HepG2 (cell line): ENCODE results near the gene FGF1. TPM values are rescaled to one million over a fixed set of nuclear protein-coding genes. Genes with fewer than 3 reads are reported as not detected.

Experiments
- ARHGAP35 ChIP-seq: sonication (generic); formaldehyde crosslinking; IDR thresholded peaks from 2 replicates; pipeline ENCODE4 v1.9.0; 2022; ENCODE audit warnings: mild to moderate bottlenecking, inconsistent platforms, moderate library complexity, missing genetic modification reagents, borderline replicate concordance
- ARID3A ChIP-seq: IDR thresholded peaks from 2 replicates; pipeline ENCODE4 v1.6.1; 2012; ENCODE audit warnings: low read depth, low read length, improper control_type of control experiment
- ARNT2 ChIP-seq: sonication (generic); formaldehyde crosslinking; IDR thresholded peaks from 2 replicates; pipeline ENCODE4 v1.8.0; 2022; ENCODE audit warnings: mild to moderate bottlenecking, low read depth, missing genetic modification reagents, moderate library complexity
- CBFB ChIP-seq: sonication (generic); formaldehyde crosslinking; IDR thresholded peaks from 2 replicates; pipeline ENCODE4 v1.4.0; 2020; ENCODE audit warnings: missing genetic modification reagents
- CBX5 ChIP-seq: sonication (generic); formaldehyde crosslinking; IDR thresholded peaks from 2 replicates; pipeline ENCODE4 v1.4.0; 2020; ENCODE audit warnings: missing genetic modification reagents, borderline replicate concordance
- CCAR2 ChIP-seq: fragments of 200-400 bp; formaldehyde crosslinking; optimal IDR thresholded peaks from 2 replicates; pipeline ENCODE3; 2018; ENCODE audit warnings: low read depth, mild to moderate bottlenecking, low read length, moderate library complexity
- CEBPG ChIP-seq: IDR thresholded peaks from 2 replicates; pipeline ENCODE4 v1.6.1; 2016
- DPF2 ChIP-seq: sonication (generic); formaldehyde crosslinking; IDR thresholded peaks from 2 replicates; pipeline ENCODE4 v1.4.0; 2020; ENCODE audit warnings: mild to moderate bottlenecking, low read depth, missing genetic modification reagents, borderline replicate concordance
- EP300 ChIP-seq, 3 experiments: sonication (generic) in 1 of 3; formaldehyde crosslinking in 1 of 3; IDR thresholded peaks; 2 replicates each; pipeline versions ENCODE4 v1.5.1 to v1.6.1; 2011 to 2020; ENCODE audit warnings: low read depth in 2 of 3, low read length in 2 of 3, borderline replicate concordance in 1 of 3, improper control_type of control experiment in 1 of 3, mild to moderate bottlenecking in 1 of 3, missing genetic modification reagents in 1 of 3, moderate library complexity in 1 of 3
- GATAD1 ChIP-seq: IDR thresholded peaks from 2 replicates; pipeline ENCODE4 v1.6.1; 2016; ENCODE audit warnings: missing genetic modification reagents, missing compliant biosample characterization
- HMG20B ChIP-seq: conservative IDR thresholded peaks from 2 replicates; pipeline ENCODE4 v1.6.1; 2016; ENCODE audit warnings: missing genetic modification reagents, missing compliant biosample characterization
- HNRNPH1 ChIP-seq: fragments of 200-400 bp; formaldehyde crosslinking; optimal IDR thresholded peaks from 2 replicates; pipeline ENCODE3; 2017; ENCODE audit warnings: mild to moderate bottlenecking, low read depth, low read length
- KLF11 ChIP-seq: IDR thresholded peaks from 2 replicates; pipeline ENCODE4 v1.6.1; 2016; ENCODE audit warnings: missing compliant biosample characterization
- KMT2B ChIP-seq: IDR thresholded peaks from 2 replicates; pipeline ENCODE4 v1.6.1; 2016; ENCODE audit warnings: missing genetic modification reagents, missing compliant biosample characterization
- MED1 ChIP-seq: sonication (generic); formaldehyde crosslinking; IDR thresholded peaks from 2 replicates; pipeline ENCODE4 v1.4.0; 2020; ENCODE audit warnings: missing genetic modification reagents
- MEF2D ChIP-seq: sonication (generic); formaldehyde crosslinking; IDR thresholded peaks from 2 replicates; pipeline ENCODE4 v1.5.1; 2020; ENCODE audit warnings: mild to moderate bottlenecking, missing genetic modification reagents
- NCOA1 ChIP-seq: sonication (generic); formaldehyde crosslinking; IDR thresholded peaks from 2 replicates; pipeline ENCODE4 v1.9.0; 2021; ENCODE audit warnings: missing genetic modification reagents
- NFE2L1 ChIP-seq: sonication (generic); formaldehyde crosslinking; IDR thresholded peaks from 2 replicates; pipeline ENCODE4 v1.4.0; 2020; ENCODE audit warnings: missing genetic modification reagents, mild to moderate bottlenecking, borderline replicate concordance
- PHF5A ChIP-seq: IDR thresholded peaks from one replicate; pipeline ENCODE4 v1.6.1; 2018; ENCODE audit warnings: low read depth, missing genetic modification reagents; ENCODE audit not compliant: unreplicated experiment
- POLR2A ChIP-seq, 2 experiments: IDR thresholded peaks; 2 replicates each; pipeline ENCODE4 v1.6.1; 2011; ENCODE audit warnings: low read depth in 2 of 2, low read length in 2 of 2, mild to moderate bottlenecking in 1 of 2, moderate library complexity in 1 of 2; ENCODE audit not compliant: insufficient read depth in 1 of 2
- REPIN1 ChIP-seq: sonication (generic); formaldehyde crosslinking; IDR thresholded peaks from 2 replicates; pipeline ENCODE4 v1.8.0; 2022; ENCODE audit warnings: missing genetic modification reagents, low read depth, mild to moderate bottlenecking, borderline replicate concordance
- SOX6 ChIP-seq, 2 experiments: fragments of 450-650 bp in 1 of 2; sonication (generic) in 1 of 2; formaldehyde crosslinking in 1 of 2; IDR thresholded peaks; 2 replicates each; pipeline versions ENCODE4 v1.4.0 to v1.6.1; 2017 to 2020; ENCODE audit warnings: antibody characterized with exemption in 1 of 2, mild to moderate bottlenecking in 1 of 2, missing genetic modification reagents in 1 of 2
- TEAD3 ChIP-seq: optimal IDR thresholded peaks from 2 replicates; pipeline ENCODE3; 2016; ENCODE audit warnings: borderline replicate concordance
- ZFP82 ChIP-seq: sonication (generic); formaldehyde crosslinking; IDR thresholded peaks from 2 replicates; pipeline ENCODE4 v1.5.1; 2020; ENCODE audit warnings: mild to moderate bottlenecking, missing genetic modification reagents, borderline replicate concordance
- ZNF230 ChIP-seq: sonication (generic); formaldehyde crosslinking; IDR thresholded peaks from 2 replicates; pipeline ENCODE4 v1.4.0; 2020; ENCODE audit warnings: mild to moderate bottlenecking, missing genetic modification reagents
- ZNF343 ChIP-seq: sonication (generic); formaldehyde crosslinking; IDR thresholded peaks from 2 replicates; pipeline ENCODE4 v1.4.0; 2020; ENCODE audit warnings: mild to moderate bottlenecking, missing genetic modification reagents
- ZNF589 ChIP-seq: sonication (generic); formaldehyde crosslinking; conservative IDR thresholded peaks from 2 replicates; pipeline ENCODE4 v1.8.0; 2022; ENCODE audit warnings: mild to moderate bottlenecking, moderate library complexity, missing genetic modification reagents
- ZNF605 ChIP-seq: sonication (generic); formaldehyde crosslinking; IDR thresholded peaks from 2 replicates; pipeline ENCODE4 v1.8.0; 2022; ENCODE audit warnings: mild to moderate bottlenecking, missing genetic modification reagents
- ZNF747 ChIP-seq: sonication (generic); formaldehyde crosslinking; IDR thresholded peaks from 2 replicates; pipeline ENCODE4 v1.8.1; 2023; ENCODE audit warnings: missing genetic modification reagents, mild to moderate bottlenecking, borderline replicate concordance
- polyA plus RNA-seq, 8 experiments: library from polyadenylated mRNA; depleted of rRNA in 3 of 8; stranded (reverse) in 7 of 8; unstranded in 1 of 8; fragments of >200 nt; fragmentation: Illumina TruSeq in 4 of 8; extraction: Trizol in 4 of 8; gene quantifications; 2 replicates each; pipeline versions ENCODE4 v1.2.1 to v1.2.3, GENCODE V29; 2011 to 2016; ENCODE audit warnings: low read depth in 4 of 8, missing spikeins in 1 of 8, mixed read lengths in 1 of 8; ENCODE audit not compliant: insufficient read depth in 1 of 8
- total RNA-seq, 5 experiments: library from RNA; depleted of rRNA; stranded (reverse); fragments of >200 nt; fragmentation: Illumina TruSeq; extraction: Trizol; gene quantifications; 2 replicates each; pipeline ENCODE4 v1.2.3, GENCODE V29; 2016; ENCODE audit warnings: low read depth in 1 of 5
- TF ChIP-seq, protein P1 (sequence below): IDR thresholded peaks from 2 replicates; pipeline ENCODE4 v1.6.1; 2016

FGF1 gene
- total and polyA plus RNA-seq, 2 of the 13 experiments (the other 11 are each of a cell fraction or from before 2014, with no cell fraction given), result not detected

GRCh38 chr5:142548739-142549275 is 137.1 kb downstream of the FGF1 start (continued):
- peak; percentile 83 for TF ChIP-seq ARID3A
- TF ChIP-seq POLR2A (IDR thresholded peaks at IDR 0.05; ENCODE audit: insufficient read depth in 1 of 2, low read depth in 2 of 2, low read length in 2 of 2), result no peak
- TF ChIP-seq HMG20B (CRISPR knock-in tag), result no peak
- TF ChIP-seq KLF11 (CRISPR knock-in tag), result no peak
- peak; percentile 47; the same call in 1 of the 2 replicates for TF ChIP-seq REPIN1
- TF ChIP-seq CEBPG (CRISPR knock-in tag), result peak; percentile 28
- TF ChIP-seq DPF2 (CRISPR knock-in tag), result no peak
- no peak for TF ChIP-seq ZFP82 (CRISPR knock-in tag)
- no peak for TF ChIP-seq ZNF747 (CRISPR knock-in tag)
- TF ChIP-seq TEAD3 (CRISPR knock-in tag), result peak; percentile 79
- TF ChIP-seq NCOA1 (CRISPR knock-in tag), result no peak
- no peak for TF ChIP-seq ARNT2 (CRISPR knock-in tag)
- no peak for TF ChIP-seq ZNF589
- no peak for TF ChIP-seq ARHGAP35 (CRISPR knock-in tag)
- TF ChIP-seq SOX6 (IDR thresholded peaks at IDR 0.05), result no peak
- TF ChIP-seq SOX6 (CRISPR knock-in tag; IDR thresholded peaks at IDR 0.05), result peak; percentile 59
- TF ChIP-seq HNRNPH1, result no peak
- TF ChIP-seq CCAR2, result no peak
- no peak for TF ChIP-seq NFE2L1 (CRISPR knock-in tag)
- TF ChIP-seq EP300 (IDR thresholded peaks at IDR 0.05; ENCODE audit: low read depth in 2 of 2, low read length in 2 of 2), result 0 out of 4 replicates have a peak, but pooled peaks of 1 of the 2 experiments have one; percentile 5
- no peak for TF ChIP-seq EP300 (CRISPR knock-in tag; IDR thresholded peaks at IDR 0.05; ENCODE audit: borderline replicate concordance)
- TF ChIP-seq PHF5A (CRISPR knock-in tag), result peak; percentile 71
- TF ChIP-seq CBFB (CRISPR knock-in tag), result 0 out of 2 replicates have a peak, but pooled peaks have one; percentile 35
- no peak for TF ChIP-seq GATAD1
- TF ChIP-seq ZNF230 (CRISPR knock-in tag), result no peak
- TF ChIP-seq CBX5 (CRISPR knock-in tag), result no peak
- no peak for TF ChIP-seq ZNF343 (CRISPR knock-in tag)
- no peak for TF ChIP-seq MEF2D (CRISPR knock-in tag)
- TF ChIP-seq, protein P1, sequence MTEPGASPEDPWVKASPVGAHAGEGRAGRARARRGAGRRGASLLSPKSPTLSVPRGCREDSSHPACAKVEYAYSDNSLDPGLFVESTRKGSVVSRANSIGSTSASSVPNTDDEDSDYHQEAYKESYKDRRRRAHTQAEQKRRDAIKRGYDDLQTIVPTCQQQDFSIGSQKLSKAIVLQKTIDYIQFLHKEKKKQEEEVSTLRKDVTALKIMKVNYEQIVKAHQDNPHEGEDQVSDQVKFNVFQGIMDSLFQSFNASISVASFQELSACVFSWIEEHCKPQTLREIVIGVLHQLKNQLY, result 0 out of 2 replicates have a peak, but pooled peaks have one; percentile 23
- no peak for TF ChIP-seq KMT2B (CRISPR knock-in tag)
- TF ChIP-seq ZNF605 (CRISPR knock-in tag), result 0 out of 2 replicates have a peak, but pooled peaks have one; percentile 23
- 0 out of 2 replicates have a peak, but pooled peaks have one; percentile 41 for TF ChIP-seq MED1
